DMS153 (cell line): ENCODE results near the gene ALK.

Experiments used
- DNase-seq: peaks from one replicate; lab custom pipeline; 2025; lab: John Stamatoyannopoulos, UW

The ALK gene

DNA sequence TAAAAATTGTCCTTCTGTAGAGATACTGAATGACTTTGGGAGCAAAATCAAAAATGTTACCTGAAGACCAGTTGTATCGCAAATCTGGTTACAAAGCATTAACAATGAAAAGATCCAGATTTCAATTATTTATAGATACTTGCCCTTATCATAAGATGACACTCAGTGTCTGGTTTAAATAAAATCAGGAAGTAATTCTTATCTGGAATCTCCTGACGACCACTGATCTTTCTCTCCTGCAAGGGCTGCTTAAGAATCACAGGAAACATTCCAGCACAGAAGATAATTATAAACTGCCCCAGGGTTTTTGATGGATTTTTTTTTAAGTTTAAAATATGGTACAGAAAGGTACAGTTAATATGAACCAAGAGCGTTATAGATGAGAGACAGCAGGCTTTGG, 205.7 kb downstream of the ALK start:
- DNase-seq: no peak

DNA sequence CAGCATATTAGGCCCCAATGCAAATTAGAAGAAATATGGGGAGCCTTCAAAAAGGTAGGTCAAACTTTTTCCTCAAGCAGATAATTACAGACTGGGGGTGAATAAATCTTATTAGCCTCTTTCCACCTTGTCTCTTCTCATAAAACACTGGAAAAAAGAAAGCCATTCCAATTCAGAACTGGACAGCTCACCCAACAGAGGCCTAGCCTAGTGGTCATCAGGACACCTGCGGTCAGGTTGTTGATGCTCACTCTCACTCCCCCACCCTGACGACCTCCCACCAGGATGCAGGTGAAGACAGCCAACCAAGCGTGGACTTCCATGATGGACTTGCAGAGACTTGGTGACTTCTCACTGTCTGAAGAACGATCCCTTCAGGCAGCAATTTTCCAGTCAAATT, 207.1 kb downstream of the ALK start:
- no peak for DNase-seq

DNA sequence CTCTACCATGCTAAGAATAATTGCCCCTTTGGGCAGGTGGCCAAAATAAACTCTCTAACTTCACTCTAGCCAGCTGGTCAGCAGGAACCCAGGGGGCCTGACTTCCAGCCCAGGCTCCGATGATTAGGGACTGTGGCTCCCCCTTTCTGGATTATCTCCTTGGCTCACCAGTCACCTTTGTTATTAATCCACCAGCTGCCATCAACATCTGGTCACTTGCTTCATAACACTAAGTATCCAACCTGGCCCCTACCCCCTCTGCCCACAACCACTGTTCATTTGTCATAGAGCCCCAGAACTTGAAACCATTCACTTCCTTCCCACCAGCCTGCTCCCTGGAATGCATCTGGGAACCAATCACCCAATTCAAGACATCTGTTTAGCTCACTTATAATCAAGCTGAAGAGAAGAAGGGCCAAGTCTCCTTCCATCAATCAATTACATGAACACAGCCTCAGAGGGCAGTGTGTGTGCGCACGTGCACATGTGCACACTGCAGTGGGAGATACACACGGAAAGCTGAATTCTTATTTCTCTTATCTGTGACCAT, 215.1 kb downstream of the ALK start:
- no peak for DNase-seq

DNA sequence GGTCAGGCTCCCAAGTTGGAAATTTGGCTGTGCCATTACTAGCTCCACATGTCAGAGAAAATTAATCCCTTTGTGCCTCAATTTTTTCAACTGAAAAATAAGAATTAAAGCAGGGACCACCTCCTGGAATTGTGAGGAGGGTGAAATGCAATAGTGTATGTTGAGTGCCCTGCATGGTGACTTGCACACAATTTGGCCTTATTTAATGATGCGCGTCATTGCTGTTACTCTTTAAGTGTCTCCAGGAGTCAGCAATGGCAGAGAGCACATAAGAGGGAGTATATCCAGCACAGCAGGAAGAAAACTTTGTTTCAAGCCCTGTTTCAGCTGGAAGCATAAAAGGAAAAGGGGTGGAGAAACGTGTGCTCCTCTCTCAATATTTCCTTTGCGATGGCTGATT, 215.8 kb downstream of the ALK start:
- DNase-seq: no peak

DNA sequence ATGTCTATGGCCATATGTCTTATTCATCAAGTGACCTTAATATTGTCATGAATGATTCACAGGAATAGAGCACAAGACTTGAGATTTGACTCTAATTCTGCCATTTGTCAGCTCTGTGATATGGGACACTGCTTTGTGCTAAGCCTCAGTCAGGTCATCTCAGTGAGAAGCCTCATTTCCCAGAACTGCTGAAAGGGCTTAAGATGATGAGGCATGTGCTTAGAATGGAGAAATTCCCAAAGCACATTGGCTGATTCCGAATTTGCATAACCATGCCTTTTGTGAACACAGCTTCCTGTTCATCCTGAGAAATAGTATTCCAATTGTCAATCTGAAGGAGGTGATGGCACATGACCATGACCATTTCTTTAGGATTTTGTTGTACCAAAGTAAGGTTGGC, 218.1 kb downstream of the ALK start:
- no peak for DNase-seq

DNA sequence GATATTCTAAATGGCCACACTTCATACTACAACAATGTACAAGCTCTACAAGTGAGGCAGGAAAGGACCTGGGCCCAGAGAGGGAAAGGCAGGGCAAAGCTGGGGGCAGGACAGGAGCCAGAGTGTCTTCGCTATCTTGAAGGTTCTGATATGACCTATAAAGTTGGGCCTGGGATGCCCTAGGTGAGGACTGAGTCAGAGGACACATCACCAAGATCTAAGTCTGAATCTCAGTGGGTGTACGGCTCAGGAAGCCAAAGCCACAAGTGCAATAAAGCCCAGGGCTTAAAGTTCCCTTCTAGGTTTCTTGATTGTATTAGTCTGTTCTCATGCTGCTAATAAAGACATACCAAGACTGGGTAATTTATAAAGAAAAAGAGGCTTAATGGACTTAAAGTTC, 219.1 kb downstream of the ALK start:
- DNase-seq: no peak

DNA sequence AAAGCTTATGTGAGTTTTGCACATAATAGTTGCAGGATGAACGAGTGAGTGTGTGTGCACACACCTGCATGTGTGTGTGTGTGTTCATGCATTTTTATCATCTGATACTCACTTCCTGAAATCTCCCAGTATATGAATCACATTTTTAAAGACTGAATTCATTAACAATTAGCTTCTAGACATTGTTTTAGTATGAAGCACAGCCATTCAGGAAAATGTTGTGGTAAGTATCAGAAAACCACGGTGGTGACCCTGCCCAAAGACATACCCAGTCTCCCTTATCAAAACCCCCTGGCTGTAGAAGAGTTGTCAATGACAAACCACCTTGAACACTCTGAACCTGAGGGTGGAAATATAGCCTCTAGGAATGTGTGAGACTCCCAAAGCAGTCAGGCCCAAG, 220.8 kb downstream of the ALK start:
- DNase-seq: no peak

DNA sequence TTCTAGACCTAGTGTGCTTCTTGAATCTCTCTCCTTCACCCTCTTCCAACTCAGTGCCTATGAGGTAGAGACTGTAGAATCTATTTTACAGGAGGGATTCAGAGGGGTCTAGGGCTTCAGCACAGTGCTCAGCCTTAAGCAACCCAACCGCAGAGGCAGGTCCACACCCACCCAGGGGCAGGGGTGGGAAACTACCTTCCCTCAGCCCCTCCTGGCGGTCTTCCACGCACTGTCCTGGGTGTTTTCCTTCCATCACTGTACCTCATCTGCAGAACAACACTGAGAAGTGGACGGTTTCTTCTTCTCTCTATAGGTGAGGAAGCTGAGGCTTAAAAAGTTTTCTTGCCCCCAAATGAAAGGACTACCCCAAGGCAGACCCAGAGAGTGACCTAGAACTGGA, 222.3 kb downstream of the ALK start:
- DNase-seq: no peak

DNA sequence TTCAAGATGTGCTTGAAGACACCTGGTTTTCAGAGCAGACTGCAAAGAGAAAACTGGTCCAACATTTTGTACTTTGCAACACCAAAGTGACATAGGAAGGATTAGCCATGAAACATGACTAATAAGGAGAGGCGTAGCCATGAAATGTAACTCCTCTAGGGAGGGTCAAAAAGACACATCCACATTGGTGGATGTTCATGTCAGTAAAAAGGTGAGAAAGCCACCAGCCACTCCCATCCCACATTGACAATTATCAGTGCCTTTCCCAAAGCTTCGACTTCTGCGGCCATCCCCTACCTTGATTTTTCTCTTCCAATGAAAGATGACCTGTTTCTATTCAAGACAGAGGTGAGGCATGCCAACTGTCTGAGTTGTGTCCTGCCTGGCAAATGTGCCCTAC, 223.2 kb downstream of the ALK start:
- no peak for DNase-seq

DNA sequence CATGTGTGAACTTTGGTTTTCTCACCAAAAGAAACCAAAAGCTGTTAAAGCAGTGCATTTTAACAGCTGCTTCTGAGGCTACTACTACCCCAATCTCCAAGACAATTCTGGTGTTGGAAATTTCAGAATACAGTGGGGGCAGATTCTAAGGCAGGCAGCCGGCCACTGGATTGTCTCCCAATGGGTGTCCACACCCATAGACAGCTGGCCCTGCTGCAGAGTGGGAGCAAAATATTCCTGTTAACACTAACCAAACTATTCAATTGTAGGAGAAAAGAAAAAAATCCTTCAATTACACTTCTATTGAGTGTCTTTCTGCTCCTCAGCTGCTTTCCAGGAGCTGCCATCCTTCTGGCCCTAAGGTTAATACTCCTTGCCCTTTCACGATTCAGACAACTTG, 223.7 kb downstream of the ALK start:
- DNase-seq: no peak

DNA sequence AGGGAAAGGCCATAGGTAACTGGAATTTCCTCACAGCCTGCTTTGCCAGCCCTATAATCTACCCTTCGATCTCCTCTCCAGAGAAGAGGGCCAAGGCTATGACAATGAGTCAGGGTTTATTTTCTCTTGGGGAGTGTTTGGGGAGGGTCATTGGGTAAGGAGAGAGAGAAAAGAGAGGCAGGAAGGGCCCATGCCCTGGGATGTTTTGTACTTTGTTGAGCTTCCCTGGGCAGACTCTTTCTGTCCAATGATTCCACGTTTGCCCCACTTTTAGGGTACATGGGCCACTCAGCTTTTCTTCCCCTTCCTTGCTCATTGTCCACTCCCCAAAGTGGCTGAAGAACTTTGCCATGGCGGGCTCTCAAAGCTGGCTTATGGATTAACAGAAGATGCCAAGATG, 224.2 kb downstream of the ALK start:
- no peak for DNase-seq

DNA sequence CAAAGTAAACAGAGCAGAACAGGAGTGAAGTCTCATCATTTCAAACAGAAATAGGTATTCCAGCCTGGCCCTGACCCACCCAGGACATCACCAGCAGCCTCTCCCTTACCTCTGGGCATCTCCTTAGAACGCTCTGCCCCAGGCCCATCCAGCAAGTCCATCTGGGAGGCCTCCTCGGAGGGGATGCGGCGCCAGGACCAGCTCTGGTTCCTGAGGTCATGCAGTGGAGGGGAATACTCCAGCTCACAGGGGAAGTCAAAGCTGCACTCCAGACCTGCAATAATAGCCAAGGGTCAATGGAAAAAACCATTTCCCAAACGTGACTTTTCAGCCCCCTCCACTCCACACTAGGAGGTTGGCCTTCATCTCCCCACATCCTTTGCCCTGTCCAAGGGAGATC, 226.6 kb downstream of the ALK start:
- no peak for DNase-seq

DNA sequence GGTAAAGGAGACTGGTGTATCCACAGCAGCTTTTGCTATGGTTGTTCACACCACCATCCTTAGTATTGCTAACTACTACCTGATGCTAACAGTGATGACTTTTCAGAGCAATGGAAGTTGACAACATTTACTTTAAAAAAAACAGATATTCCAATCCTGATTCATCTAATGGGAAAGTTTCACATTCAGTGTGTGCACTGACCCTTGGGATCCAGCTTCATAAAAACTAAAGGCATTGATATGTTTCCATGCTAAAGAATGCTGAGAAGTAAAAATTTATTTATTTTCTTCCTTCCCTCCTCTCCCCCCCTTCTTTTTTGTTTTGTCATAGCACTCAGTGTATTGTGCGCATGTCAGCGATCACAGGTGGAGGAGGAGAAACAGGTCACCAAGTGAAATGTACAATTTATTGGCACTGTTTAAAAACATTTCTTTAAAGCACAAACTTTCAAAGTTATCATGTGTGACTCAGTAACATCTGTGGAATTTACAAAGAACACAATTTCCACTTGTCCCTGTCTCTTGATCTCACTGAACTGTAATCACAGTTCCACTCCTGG, 229.9 kb downstream of the ALK start:
- DNase-seq: no peak

DNA sequence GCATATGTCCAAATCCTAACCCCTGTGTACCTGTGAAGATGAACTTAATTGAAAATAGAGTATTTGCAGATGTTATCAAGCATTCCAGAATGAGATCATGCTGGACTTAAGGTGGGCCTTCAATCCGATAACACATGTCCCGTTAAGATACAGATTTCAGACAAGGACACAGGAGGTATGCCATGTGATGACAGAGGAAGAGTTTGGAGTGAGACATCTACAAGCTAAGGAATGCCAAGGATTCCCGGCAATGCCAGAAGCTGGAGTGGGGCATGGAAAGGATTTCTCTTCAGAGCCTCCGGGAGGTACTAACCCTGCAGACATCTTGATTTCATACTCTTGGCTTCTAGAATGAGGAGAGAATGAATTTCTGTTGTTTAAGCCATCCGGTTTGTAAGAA, 231.7 kb downstream of the ALK start:
- no peak for DNase-seq

DNA sequence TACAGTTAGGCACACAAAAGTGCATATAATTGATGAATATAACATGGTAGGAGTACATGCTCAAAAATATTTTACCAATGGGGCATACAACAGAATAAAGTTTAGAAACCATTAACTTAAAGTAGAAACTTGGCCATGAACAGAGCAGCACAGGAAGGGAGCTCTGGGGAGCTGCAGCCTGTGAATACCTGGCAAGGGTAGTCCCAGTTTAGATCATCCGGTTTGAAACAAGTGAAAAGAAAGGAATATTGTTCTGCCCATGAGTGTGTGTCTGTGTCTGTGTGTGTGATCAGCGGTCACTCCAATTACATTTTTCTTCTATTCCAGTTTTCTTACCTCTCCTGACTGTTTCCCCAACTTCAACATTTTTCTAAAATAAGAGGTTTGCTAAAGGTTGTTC, 233.0 kb downstream of the ALK start:
- no peak for DNase-seq

DNA sequence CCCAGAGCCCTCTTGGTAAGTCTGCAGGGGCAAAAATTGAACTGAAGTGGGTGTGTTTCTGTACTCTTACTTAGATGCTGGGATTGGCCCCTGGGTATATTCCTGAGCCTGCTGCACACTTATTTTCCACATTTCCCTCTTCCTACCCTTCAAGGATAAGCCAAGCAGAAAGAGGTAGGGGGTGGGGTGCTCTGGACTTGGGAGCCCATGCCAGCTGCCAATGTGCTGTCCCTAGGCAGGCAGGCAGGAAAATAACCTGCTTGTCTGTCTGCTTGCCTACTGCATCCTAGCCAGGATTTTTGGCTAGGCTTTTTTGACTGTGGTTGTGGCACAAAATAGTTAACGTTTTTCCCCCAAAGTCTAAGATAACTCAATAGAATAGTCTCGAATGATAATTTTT, 234.3 kb downstream of the ALK start:
- no peak for DNase-seq

DNA sequence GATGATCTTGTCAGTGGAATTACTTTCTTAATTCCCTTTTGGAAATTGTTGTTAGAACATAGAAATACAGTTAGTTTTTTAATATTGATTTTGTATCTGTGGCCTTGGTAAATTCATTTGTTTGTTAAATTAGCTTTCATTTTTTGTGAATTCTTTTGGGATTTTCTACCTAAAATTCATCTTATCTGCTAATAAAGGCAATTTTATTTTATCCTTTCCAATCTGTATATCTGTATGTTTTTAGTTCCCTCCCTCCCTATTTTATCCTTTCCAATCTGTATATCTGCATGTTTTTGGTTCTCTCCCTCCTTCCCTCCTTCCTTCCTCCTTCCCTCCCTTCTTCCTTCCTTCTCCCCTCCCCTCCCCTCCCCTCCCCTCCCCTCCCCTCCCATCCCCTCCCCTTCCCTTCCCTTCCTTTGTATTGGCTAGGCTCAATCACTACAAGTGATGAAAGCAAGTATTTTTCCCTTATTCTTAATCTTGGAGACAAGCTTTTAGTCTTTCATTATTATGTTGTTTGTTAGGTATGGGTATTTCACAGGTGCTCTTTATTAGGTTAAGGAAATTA, 244.4 kb downstream of the ALK start:
- DNase-seq: no peak

DNA sequence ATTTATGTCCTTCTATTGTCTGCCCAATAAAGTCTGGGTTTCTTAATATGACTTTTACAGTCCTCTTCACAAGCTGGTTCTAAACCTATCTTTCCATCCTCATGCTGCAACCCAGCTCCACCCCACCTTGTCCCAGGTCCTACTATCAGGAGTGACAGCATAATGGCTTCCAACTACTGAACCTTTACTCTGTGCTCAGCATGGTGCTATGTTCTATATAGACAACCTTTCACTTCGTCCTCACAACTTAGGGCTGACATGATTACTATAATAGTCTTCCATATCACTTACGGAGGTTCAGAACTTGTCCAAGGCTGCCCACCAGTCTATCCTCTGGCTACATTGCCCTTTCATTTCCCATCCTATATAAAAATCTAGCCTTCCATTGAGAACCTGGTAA, 256.8 kb downstream of the ALK start:
- DNase-seq: no peak

DNA sequence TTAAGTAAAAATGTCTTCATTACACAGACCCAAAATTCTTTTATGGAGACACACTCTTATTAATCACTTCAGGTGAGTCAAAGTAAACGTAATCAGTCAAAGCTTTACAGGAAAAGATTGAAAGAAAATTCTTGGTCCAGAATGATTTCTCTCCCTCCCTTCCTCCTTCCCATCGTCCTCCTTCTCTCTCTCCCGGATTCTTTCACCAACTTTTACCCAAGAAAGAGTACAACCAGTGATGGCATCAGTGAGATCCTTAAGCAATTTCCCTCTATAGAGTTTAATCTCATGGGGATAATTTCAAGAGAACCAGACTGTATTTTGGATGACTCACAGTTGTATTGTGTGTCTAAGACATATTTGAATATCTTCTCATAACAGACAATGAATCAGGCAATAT, 258.1 kb downstream of the ALK start:
- no peak for DNase-seq

DNA sequence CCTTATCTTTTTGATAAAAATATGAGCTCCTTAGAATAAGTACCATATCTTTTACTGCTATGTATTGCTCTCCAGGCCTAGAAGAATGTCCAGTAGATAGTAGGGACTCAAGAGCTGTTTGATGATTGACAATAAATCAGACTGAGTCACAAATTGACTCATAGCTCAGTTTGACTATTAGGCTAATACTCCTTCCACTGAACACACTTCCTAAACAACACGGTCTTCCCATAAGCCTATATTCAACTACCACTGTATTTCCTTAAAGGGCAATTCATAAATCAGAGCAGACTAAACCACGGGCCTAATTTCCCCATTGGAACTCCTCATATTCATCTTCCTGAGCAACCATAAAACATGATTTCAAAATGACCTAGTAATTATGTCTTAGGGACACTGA, 258.5 kb downstream of the ALK start:
- DNase-seq: no peak

DNA sequence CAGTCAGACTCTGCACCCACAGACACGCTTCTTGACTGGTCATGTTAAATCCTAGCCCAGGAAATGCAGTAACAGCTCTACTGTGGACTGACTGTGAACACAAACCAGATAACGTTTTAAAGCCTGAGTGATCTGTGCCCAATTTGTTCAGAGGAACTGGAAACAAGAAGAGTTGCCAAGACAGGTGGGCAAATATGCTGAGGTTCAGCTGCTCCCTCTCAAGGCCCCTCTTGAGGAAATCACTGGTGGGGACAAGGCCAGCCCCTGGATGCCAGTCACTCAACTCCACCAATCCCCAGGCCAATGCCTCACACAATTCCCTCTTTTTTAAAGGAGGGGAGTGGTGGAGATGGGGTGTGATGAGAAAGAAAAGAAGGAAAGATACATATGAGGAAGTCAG, 261.2 kb downstream of the ALK start:
- DNase-seq: no peak

DNA sequence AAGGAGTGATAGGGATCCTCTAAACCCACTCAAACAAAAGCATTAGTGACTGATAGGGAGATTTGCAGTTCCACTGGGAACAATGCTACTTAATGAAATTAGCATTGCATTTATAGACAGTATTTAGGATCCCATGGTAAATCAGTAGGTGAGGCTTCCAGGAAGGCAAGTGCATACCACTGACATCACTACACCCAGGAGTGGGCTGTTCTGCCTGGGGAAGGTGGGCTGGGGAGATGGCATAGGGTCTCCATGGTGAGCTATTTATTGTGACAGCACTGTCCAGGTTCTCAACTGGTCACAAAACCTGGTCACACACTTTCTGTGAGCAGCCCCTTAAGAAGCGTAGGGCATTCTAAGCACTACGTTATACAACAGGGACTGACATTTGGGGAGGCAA, 262.2 kb downstream of the ALK start:
- DNase-seq: no peak

DNA sequence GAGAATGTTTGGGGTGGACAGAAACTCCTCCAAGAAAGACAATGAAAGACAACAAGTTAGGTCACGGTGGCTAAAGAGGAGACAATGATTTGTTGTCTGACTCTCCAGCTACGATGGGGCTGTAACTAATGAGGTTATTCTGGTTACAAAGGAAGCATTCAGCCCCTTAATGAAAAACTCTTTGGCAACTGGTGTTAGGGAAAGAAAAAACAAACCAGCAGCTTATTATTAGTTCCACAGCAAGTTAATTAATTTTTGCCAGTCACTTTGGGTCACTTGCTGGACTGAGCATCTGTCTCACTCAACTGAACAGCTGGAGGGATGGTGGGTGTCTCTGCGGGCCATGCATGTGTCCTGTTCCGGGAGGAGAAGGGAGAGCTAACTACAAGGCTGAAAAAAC, 263.7 kb downstream of the ALK start:
- no peak for DNase-seq

DNA sequence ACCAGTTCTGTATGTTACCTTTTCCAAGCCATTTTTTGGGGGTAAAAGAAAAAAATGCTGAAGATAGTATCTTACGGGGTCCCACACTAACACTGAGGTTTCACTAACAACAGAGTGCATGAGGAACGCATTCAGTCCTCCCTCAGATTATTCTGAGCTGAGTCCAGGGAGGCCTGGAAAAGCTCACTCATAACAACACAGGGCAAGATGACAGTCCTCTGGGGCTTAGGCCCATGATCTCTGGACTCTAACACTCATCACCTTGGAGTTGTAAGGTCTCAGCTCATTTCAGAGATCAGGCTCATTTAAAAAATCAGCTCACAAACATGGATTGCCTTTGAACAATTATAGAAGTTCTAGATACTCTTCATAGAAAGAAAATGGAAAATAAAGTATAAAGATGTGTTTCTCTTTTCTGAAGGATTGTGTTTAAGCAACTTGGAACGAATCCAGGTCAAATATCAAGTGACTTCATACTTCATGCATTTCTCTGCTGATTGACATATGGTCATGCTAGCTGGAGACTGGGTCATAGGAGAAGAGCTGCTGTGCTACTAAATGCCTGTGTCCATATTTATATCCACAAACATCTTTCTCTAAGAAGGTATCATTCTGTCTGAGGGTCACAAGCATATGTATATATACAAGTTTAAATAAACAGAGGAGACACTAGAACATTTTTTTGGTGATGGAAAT, 265.8 kb downstream of the ALK start:
- DNase-seq: no peak
